ENCODE data around the gene KCNK15. TPM values are rescaled to one million over a fixed set of nuclear protein-coding genes. Genes with fewer than 3 reads are reported as not detected.

The KCNK15 gene
- total and polyA plus RNA-seq, 4 donors, result 0.48 to 2.6 (median 1.1) TPM

GRCh38 chr20:44745122-44745597, 505 bp upstream of the KCNK15 start:
- peaks cover 0 to 9% (median 2%) of the 10 kb centered on the region in 5 donors for H3K4me1 ChIP-seq (ENCODE audit: control insufficient read depth in 5 of 5, insufficient read depth in 5 of 5, low read length in 5 of 5)
- WGBS, 2 donors, result 22 to 33% methylated on average over 5 of the region's 5 CpGs
- no peaks in the 10 kb centered on the region for H3K36me3 ChIP-seq (ENCODE audit: control insufficient read depth in 4 of 4, insufficient read depth in 4 of 4, low read length in 4 of 4)
- H3K27ac ChIP-seq (ENCODE audit: low read depth in 1 of 2, low read length in 1 of 2), result no peak overlapping the region
- ATAC-seq (ENCODE audit: insufficient read depth, low FRiP score), result no peak
- H3K4me3 ChIP-seq, result no peak overlapping the region
- H3K27me3 ChIP-seq (ENCODE audit: control insufficient read depth in 3 of 3, insufficient read depth in 3 of 3, low read length in 2 of 3), result peaks cover 0 to 20% (median 12%) of the 10 kb centered on the region in 3 donors
- no peak overlapping the region for H3K9ac ChIP-seq (ENCODE audit: insufficient read depth in 1 of 2, low read length in 2 of 2)
- peaks cover 0 to 1% (median 0%) of the 10 kb centered on the region in 4 donors for H3K9me3 ChIP-seq (ENCODE audit: control insufficient read depth in 4 of 4, insufficient read depth in 3 of 4, low read length in 3 of 4)
- DNase-seq, result no peak
- no peak for TF ChIP-seq CTCF (IDR thresholded peaks at IDR 0.05; ENCODE audit: control extremely low read depth, extremely low read depth)

- H3K4me3 ChIP-seq, result peak overlapping the region; percentile 24
- H3K9me3 ChIP-seq (ENCODE audit: control insufficient read depth in 4 of 4, insufficient read depth in 3 of 4, low read length in 3 of 4), result peaks cover 0 to 3% (median 0%) of the 10 kb centered on the region in 4 donors
- peaks cover 0 to 20% (median 17%) of the 10 kb centered on the region in 3 donors for H3K27me3 ChIP-seq (ENCODE audit: control insufficient read depth in 3 of 3, insufficient read depth in 3 of 3, low read length in 2 of 3)
- H3K27ac ChIP-seq (ENCODE audit: low read depth in 1 of 2, low read length in 1 of 2), result no peak overlapping the region
- no peak for ATAC-seq (ENCODE audit: insufficient read depth, low FRiP score)
- no peak overlapping the region for H3K9ac ChIP-seq (ENCODE audit: insufficient read depth in 1 of 2, low read length in 2 of 2)
- 29 to 35% methylated on average over 12 of the region's 12 CpGs for WGBS, 2 donors
- H3K36me3 ChIP-seq (ENCODE audit: control insufficient read depth in 4 of 4, insufficient read depth in 4 of 4, low read length in 4 of 4), result no peaks in the 10 kb centered on the region
- DNase-seq, result peak in 2 of 3 donors; percentile 31 to 41
- no peak for TF ChIP-seq CTCF (IDR thresholded peaks at IDR 0.05; ENCODE audit: control extremely low read depth, extremely low read depth)
- H3K4me1 ChIP-seq (ENCODE audit: control insufficient read depth in 5 of 5, insufficient read depth in 5 of 5, low read length in 5 of 5), result peaks cover 0 to 6% (median 0%) of the 10 kb centered on the region in 5 donors
Observed at GRCh38 chr20:44746367-44747165, 901 bp downstream of the KCNK15 start.

GRCh38 chr20:44747166-44748004, 1.7 kb downstream of the KCNK15 start:
- Histone ChIP-seq H3K9ac (ENCODE audit: insufficient read depth in 1 of 2, low read length in 2 of 2) (no peak overlapping the region), H3K4me1 (ENCODE audit: control insufficient read depth in 5 of 5, insufficient read depth in 5 of 5, low read length in 5 of 5) (peaks cover 0 to 6% (median 0%) of the 10 kb centered on the region in 5 donors), H3K4me3 (no peak overlapping the region), H3K9me3 (ENCODE audit: control insufficient read depth in 4 of 4, insufficient read depth in 3 of 4, low read length in 3 of 4) (peaks cover 0 to 3% (median 0%) of the 10 kb centered on the region in 4 donors), H3K36me3 (ENCODE audit: control insufficient read depth in 4 of 4, insufficient read depth in 4 of 4, low read length in 4 of 4) (no peaks in the 10 kb centered on the region), H3K27me3 (ENCODE audit: control insufficient read depth in 3 of 3, insufficient read depth in 3 of 3, low read length in 2 of 3) (peaks cover 0 to 20% (median 17%) of the 10 kb centered on the region in 3 donors), H3K27ac (ENCODE audit: low read depth in 1 of 2, low read length in 1 of 2) (peak overlapping the region in 1 of 2 donors; percentile 44)
- 11 to 14% methylated on average over 5 of the region's 5 CpGs for WGBS, 2 donors
- ATAC-seq (ENCODE audit: insufficient read depth, low FRiP score) (peak; percentile 59), DNase-seq (peak; percentile 85 to 89 (median 86))
- TF ChIP-seq CTCF (IDR thresholded peaks at IDR 0.05; ENCODE audit: control extremely low read depth, extremely low read depth), result peak; percentile 52
